Measurements from ENCODE around the gene PLA2G12A.

Gene PLA2G12A

DNA sequence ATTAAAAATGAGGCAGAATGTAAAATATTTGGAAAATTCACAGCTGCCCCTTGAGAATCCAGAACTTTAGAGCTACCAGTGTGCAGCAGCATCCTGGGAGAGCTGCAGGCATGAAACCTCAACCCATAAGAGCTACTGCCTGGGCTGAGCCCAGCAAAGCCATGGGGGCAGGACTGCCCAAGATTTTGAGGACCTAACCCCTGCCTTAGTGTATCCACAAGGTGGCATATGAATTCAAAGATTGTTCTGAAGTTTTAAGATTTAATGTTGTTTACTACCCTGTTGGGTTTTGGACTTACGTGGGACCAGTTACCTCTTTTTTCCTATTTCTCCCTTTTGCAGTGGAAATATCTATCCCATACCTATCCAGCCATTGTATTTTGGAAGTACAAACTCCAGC is 53.0 kb downstream of the PLA2G12A start:
- DNase-seq = no peak

- no peak for DNase-seq
Observed at GRCh38 chr4:109675843-109676242, 54.0 kb downstream of the PLA2G12A start.

- no peak for DNase-seq
Observed at GRCh38 chr4:109675181-109675580, 54.7 kb downstream of the PLA2G12A start.

- no peak for DNase-seq
Observed at GRCh38 chr4:109673303-109673702, 56.6 kb downstream of the PLA2G12A start.

DNA sequence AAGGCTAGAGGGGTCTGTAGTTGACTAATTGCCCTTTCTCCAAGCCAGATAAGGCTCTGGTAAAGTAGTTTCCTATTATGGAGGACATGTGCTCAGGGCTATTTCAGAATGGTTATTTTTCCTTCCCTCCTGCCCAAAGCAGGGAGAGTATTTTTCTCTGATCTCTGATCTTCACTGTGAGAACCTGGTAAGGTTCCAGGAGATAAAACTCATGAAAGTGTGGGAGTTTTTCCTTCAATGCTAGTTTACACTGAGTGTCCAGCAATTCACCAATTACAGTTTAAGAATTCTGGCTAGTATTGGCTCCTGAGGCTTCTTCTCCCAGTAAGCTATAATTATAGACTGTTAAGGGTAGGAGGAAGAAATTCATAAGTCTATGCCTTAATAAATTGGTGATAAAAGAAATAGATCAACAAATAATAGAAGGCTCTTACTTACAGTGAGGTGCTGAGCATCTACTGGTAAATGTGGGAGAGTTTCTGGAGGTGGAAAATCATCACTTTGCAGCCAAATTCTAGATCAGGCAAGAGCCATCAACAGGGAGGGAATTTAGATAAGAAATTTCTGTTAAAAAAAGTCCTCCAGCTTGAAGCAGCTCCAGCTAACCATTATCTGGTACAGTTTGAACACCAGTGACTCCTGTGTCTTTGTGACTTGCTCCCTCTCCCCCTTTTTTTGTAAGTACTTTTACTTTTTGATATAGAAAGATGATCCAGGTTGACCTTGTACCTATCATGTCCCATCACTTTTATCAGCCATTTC is 57.5 kb downstream of the PLA2G12A start:
- no peak for DNase-seq

- DNase-seq = no peak
Observed at GRCh38 chr4:109671350-109671749, 58.5 kb downstream of the PLA2G12A start.

DNA sequence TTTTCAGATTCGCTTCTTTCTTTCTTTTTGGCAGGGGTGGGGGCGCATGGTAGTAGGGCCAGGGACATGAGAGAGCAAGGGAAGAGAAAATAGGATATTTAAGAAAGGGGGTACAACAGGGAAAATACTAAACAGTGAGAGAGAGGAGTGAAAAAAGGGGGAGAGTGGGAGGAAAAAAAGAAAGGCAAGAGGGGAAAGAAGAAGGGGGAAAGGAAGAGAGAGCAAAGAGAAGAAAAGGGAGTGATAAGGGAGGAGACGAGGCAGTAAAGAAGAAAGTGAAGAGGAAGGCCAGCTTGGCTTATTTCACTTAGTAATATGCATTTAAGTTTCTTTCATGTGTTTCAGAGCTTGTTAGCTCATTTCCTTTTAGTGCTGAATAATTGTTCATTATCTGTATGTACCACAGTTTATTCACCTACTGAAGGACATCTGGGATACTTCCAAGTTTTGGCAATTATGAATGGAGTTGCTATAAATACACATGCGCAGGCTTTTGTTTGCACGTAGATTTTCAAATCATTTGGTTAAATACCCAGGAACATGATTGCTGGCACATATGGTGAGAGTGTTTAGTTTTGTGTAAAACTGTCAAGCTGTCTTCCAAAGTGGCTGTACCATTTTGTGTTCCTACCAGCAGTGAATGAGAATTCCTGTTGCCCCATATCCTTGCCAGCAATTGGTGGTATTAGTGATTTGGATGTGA is 63.9 kb downstream of the PLA2G12A start:
- no peak for DNase-seq

- DNase-seq = no peak
Observed at GRCh38 chr4:109662771-109663170, 67.1 kb downstream of the PLA2G12A start.

GRCh38 chr4:109662116-109662515 is 67.8 kb downstream of the PLA2G12A start:
- no peak for DNase-seq
